ENCODE results near the gene FBXO31. TPM values are rescaled to one million over a fixed set of nuclear protein-coding genes. Genes with fewer than 3 reads are reported as not detected.

FBXO31 gene
- total and polyA plus RNA-seq, 2 of the 8 experiments (the other 6 are each of a cell fraction or from before 2014, with no cell fraction given) = 8.3 to 21.6 TPM

DNA sequence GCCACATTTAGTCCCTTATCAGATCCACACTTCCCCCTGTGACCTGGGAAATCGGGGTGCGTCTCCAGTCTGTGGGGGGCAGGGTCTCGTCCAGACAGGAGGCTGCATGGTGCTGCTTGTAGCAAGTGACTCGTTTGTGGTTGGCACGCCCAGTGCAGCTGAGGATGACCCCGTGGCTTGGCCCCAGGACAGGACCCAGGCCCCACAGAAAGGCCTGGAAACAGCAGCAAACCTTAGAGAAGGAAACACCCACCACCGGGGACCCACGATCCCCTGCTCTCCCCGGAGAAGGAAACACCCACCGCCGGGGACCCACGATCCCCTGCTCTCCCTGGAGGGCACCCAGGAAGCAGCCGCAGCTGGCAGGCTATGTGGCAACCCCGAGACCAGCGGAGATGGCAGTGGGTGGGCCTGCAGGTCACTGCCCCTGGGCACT, 58.1 kb downstream of the FBXO31 start:
- Histone ChIP-seq H3K23me2 (ENCODE audit: low read depth, low read length) (no peaks in the 10 kb centered on the region), H3K4me3 (ENCODE audit: extremely low read depth in 1 of 4, insufficient read depth in 2 of 4, low read depth in 3 of 4, low read length in 4 of 4) (no peak overlapping the region), H4K8ac (ENCODE audit: extremely low read depth, insufficient read depth, low read length) (no peak overlapping the region), H2AK5ac (ENCODE audit: low read depth, low read length) (no peak overlapping the region), H3K23ac (ENCODE audit: insufficient read length) (no peak overlapping the region), H3K9me3 (ENCODE audit: insufficient read depth in 2 of 2, low read depth in 1 of 2, low read length in 1 of 2) (no peaks in the 10 kb centered on the region), H3K4me1 (replicated peaks in 1 of 4; ENCODE audit: control insufficient read depth in 3 of 4, insufficient read depth in 4 of 4, low read length in 3 of 4) (peaks cover 0 to 3% (median 0%) of the 10 kb centered on the region in 4 experiments; a peak in 2 of 7 replicates), H3K27me3 (replicated peaks in 1 of 4; ENCODE audit: control insufficient read depth in 3 of 4, extremely low read depth in 1 of 4, insufficient read depth in 3 of 4, low read length in 3 of 4) (no peaks in the 10 kb centered on the region), H2BK120ac (replicated peaks; ENCODE audit: low read depth, low read length) (no peak overlapping the region), H3K4me2 (ENCODE audit: insufficient read depth in 1 of 2, low read depth in 2 of 2, low read length in 2 of 2) (no peak overlapping the region), H2BK15ac (ENCODE audit: low read length) (no peak overlapping the region), H3K27ac (ENCODE audit: low read depth, low read length) (no peak overlapping the region), H4K20me1 (replicated peaks in 1 of 2; ENCODE audit: control insufficient read depth in 1 of 2, insufficient read depth in 2 of 2, low read length in 2 of 2) (peaks cover 5 to 7% of the 10 kb centered on the region in 2 experiments), H3K79me1 (ENCODE audit: low read depth, low read length) (no peaks in the 10 kb centered on the region; the same call in 1 of the 2 replicates), H3K56ac (replicated peaks; ENCODE audit: insufficient read length, low read depth, low read length) (no peak overlapping the region), H3K9ac (replicated peaks in 1 of 4; ENCODE audit: extremely low read depth in 1 of 4, low read depth in 3 of 4, low read length in 3 of 4) (no peak overlapping the region), H3K14ac (ENCODE audit: insufficient read length) (no peak overlapping the region), H3K79me2 (ENCODE audit: control insufficient read depth in 1 of 2, insufficient read depth in 2 of 2, low read length in 2 of 2) (no peaks in the 10 kb centered on the region), H3K4ac (replicated peaks; ENCODE audit: insufficient read length, low read depth, low read length) (no peak overlapping the region), H4K91ac (replicated peaks; ENCODE audit: insufficient read length, low read length) (no peak overlapping the region), H2BK20ac (ENCODE audit: low read length) (no peak overlapping the region), H2BK12ac (ENCODE audit: low read depth, low read length) (no peak overlapping the region), H3K36me3 (ENCODE audit: control insufficient read depth in 2 of 4, insufficient read depth in 4 of 4, low read length in 3 of 4) (peaks cover 0 to 2% (median 0%) of the 10 kb centered on the region in 4 experiments; a peak in 4 of 8 replicates), H4K5ac (ENCODE audit: insufficient read length, low read depth, low read length) (no peak overlapping the region), H2BK5ac (ENCODE audit: low read depth, low read length) (no peak overlapping the region), H2AFZ (ENCODE audit: low read length) (no peak overlapping the region), H3K18ac (ENCODE audit: extremely low read depth, low read length) (no peak overlapping the region)
- ChIA-PET POLR2A (ENCODE audit: partially characterized antibody) (interaction anchor here (0.9 to 3.4 kb wide), 3 partner anchors 8 to 68 kb away, joined by 3 to 17 read pairs (median 3); partner anchors contain the start of gene C16orf95), CTCF (ENCODE audit: partially characterized antibody) (interaction anchor here (0.6 to 2.8 kb wide), 9 partner anchors 9 to 409 kb away, joined by 3 to 14 read pairs (median 3); no protein-coding TSS in a partner anchor)
- no peak for FAIRE-seq
- 81% methylated on average over 15 of the region's 15 CpGs; no CpG with 5 or more reads in 1 of the 2 experiments for WGBS, 2 experiments (ENCODE audit: extremely low coverage in 1 of 2, insufficient coverage in 1 of 2, insufficient read length in 1 of 2, insufficient replicate concordance in 2 of 2, low coverage in 1 of 2, low lambda C conversion rate in 2 of 2, missing lambda C conversion rate in 1 of 2)
- no peak for DNase-seq (ENCODE audit: low read depth in 1 of 2, low spot score in 2 of 2)
- TF ChIP-seq RAD21 (IDR thresholded peaks at IDR 0.05 in 1 of 2, conservative IDR thresholded peaks at IDR 0.05 in 1 of 2; ENCODE audit: low read depth in 2 of 2, low read length in 2 of 2) (no peak), ASH2L (IDR thresholded peaks at IDR 0.05; ENCODE audit: low read length) (no peak), RNF2 (IDR thresholded peaks at IDR 0.05; ENCODE audit: borderline replicate concordance, low read depth, low read length, missing control alignments, poor library complexity, severe bottlenecking) (no peak), EGR1 (IDR thresholded peaks at IDR 0.05; ENCODE audit: borderline replicate concordance, low read depth, low read length) (no peak), FOSL1 (IDR thresholded peaks at IDR 0.05; ENCODE audit: insufficient read depth, low read depth, low read length) (no peak)

Measured in H1 (cell line).